ENCODE results near the gene TNFRSF14.

TNFRSF14 gene

DNA sequence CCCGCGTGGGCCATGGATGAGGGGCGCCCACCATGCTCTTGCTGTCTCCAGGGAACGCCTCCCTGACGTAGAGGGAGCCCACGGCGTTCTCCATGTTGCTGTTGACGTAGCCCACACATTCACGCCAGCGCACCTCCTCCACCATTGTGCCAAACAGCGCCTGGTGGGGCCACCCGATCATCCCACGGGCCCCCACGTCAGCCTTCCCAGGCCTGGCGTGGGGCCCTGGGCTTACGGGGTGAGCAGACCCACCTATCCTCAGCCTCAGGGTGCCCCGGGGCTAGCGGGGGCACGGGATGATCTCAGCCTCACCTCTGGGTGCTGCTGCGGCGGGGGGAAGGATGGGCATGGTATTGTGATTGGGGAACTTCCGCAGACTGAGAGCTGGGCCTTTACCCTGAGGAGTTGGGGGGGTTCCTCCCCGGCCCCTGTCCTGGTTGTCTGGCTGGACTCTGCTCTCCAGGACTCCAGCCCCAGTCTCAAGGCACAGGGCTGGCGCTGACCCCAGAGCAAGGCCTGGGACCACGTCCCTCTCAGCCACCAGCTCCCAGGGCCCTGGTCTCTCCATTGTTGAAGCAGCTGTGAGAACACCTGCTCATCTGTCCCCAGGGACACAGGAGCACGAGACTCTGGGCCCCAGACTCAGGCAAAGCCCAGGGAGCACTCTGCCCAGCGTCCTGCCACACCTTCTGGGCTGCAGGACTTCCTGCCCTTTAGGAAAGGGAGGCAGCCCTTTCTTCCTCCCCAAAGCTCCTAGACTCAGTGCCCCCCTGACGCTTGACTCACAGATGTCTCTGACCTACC, 40.6 kb downstream of the TNFRSF14 start:
- in situ Hi-C loops (cut with MboI; ENCODE audit: low sequenced_read_pairs), result loop anchor here (25.0 kb wide), 1 partner anchor 409 kb away; the partner anchor contains the start of gene FAAP20

DNA sequence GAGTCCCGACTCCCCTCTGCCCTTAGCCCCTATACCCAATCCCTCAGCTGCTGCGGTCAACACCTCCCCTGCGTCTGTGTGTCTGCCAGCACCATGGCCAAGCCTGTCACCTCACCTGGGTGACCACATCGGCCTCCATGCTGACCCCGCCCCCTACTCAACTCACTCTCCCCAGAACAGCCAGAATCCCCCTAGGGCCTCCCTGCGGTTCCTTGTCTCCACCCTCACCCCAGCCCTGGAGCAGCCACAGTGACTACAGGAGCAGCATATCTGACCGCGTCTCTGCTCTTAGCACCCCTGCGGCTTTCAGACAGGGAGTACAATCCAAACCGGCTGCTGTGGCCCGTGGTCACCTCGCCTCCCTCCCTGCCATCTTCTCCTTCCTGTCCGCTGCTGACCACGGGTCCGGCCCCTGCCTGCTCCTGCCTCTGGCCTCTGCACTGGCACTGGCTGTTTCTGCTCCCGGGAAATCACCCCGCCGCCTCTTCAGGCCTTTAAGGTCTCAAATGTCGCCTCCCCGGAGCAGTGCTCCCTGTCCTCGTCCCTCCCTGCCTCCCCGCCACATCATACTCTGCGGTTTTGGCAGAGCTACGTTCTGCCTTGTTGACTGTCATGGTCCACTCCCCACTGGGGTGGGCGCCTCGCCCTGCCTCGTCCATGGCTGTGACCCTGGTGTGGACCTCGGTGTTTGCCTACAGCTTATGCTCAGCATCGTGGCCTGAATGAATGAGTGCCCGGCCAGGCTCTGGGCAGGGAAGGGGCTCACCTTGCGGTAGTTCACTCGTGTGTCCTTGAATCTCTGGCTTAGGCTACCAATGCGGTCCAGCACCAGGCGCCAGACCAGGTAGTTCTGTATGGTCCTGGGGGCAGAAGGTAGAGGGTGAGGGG, 41.5 kb downstream of the TNFRSF14 start:
- in situ Hi-C loops (cut with MboI; ENCODE audit: low sequenced_read_pairs), result loop anchor here (25.0 kb wide), 1 partner anchor 410 kb away; the partner anchor contains the start of gene FAAP20

DNA sequence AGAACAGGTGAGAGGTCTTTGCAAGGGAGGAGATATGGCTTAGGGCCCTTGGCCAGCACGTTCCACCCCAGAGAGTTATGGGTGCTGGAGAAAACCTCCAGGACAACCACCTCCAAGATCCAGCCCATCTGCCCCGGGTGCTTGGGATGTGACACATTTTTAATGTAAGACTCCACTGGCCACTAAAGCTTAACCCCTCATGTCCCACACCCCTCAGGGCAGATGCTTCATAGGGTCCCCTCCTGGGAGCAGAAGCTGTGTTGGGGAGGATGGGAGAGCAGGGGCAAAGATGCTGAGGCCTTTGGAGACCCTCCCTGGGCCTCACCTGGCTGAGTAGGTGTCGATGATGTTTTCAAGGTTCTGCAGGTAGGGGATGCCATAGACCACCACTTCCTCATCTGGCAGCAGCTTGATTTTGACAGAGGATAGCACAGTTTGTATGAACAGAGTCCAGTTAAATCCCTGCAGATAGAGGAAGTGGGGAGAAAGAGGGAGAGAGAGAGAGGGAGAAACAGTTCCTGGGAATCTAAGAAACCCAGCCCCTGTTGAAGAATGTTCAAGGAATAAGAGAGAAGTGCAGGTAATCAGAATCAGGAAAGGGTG, 42.3 kb downstream of the TNFRSF14 start:
- in situ Hi-C loops (cut with MboI; ENCODE audit: low sequenced_read_pairs), result loop anchor here (25.0 kb wide), 1 partner anchor 411 kb away; the partner anchor contains the start of gene FAAP20

- in situ Hi-C loops (cut with MboI; ENCODE audit: low sequenced_read_pairs), result no loop called here
Observed at GRCh38 chr1:2601721-2602303, 45.6 kb downstream of the TNFRSF14 start.

GRCh38 chr1:2602311-2602835, 46.2 kb downstream of the TNFRSF14 start:
- in situ Hi-C loops (cut with MboI; ENCODE audit: low sequenced_read_pairs), result no loop called here

GRCh38 chr1:2602866-2603520, 46.8 kb downstream of the TNFRSF14 start:
- in situ Hi-C loops (cut with MboI; ENCODE audit: low sequenced_read_pairs), result no loop called here

- in situ Hi-C loops (cut with MboI; ENCODE audit: low sequenced_read_pairs), result no loop called here
Observed at GRCh38 chr1:2603521-2604155, 47.5 kb downstream of the TNFRSF14 start.

GRCh38 chr1:2604156-2604843, 48.1 kb downstream of the TNFRSF14 start:
- in situ Hi-C loops (cut with MboI; ENCODE audit: low sequenced_read_pairs), result no loop called here

DNA sequence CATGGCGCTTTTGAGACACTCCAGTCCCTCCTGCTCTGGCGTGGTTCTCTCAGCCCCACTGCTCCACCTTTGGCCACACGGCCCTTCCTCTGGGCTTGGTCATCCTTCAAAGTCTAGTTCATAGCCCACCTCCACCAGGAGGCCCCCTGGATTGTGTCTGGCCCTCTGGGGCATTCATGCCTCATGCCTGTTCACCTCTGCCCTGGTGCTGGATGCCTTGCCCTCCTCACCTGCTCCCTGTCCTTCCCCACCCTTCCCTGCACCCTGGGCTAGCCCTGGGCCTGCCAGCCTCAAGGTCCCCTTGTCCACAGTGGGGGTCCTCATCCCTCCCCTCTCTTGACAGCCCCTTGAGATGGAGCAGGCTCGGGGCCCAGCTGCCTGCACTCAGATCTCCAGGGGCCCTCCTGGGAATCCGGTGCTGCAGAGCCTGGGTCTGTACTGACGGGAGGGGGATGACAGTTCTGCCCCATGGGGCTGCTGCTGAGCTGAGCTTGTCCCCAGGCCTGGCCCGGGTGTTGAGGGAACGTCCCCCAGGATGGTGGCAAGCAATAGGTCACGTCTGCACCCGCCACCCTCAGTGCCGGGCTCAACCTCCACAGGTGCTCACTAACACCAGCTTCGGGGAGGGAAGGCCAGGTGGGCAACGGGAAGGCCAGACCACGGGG, 48.8 kb downstream of the TNFRSF14 start:
- in situ Hi-C loops (cut with MboI; ENCODE audit: low sequenced_read_pairs), result no loop called here

- in situ Hi-C loops (cut with MboI; ENCODE audit: low sequenced_read_pairs), result no loop called here
Observed at GRCh38 chr1:2605509-2606395, 49.6 kb downstream of the TNFRSF14 start.

GRCh38 chr1:2606396-2606880, 50.3 kb downstream of the TNFRSF14 start:
- in situ Hi-C loops (cut with MboI; ENCODE audit: low sequenced_read_pairs), result no loop called here

GRCh38 chr1:2606881-2607621, 50.9 kb downstream of the TNFRSF14 start:
- in situ Hi-C loops (cut with MboI; ENCODE audit: low sequenced_read_pairs), result no loop called here

- in situ Hi-C loops (cut with MboI; ENCODE audit: low sequenced_read_pairs), result no loop called here
Observed at GRCh38 chr1:2607641-2608091, 51.5 kb downstream of the TNFRSF14 start.

DNA sequence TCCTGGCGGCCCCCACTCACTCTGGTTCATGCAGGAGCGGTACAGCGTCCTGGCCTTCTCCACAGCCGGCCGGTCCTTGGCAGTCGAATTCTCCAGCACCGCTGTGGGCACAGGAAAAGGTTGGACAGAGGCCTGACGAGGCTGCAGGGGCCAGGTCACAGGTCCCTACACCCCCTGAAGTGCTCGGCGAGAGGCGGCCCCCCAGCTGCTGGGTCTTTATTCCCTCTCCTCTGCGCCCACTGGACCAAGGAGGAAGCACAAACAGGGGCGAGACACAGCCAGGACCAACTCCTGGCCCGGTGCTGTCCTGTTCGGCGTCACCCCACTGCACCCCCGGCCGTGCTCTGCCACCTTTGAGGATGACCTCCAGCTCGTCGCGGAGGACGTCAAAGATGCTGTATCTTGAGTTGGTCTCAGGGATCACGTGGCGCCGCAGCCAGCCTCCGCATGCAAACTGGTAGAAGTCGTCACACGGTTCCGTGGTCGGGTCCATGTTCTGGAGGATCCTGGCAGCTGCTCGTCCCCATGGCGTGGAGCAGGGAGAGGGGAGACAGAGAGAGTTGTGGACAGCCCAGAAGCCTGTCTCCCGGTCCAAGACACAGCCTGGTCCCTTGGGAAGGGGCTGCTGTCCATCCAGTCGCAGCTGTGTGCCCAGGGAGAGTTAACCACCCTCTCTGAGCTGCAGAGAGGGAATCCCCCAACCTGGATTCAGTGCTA, 53.3 kb downstream of the TNFRSF14 start:
- in situ Hi-C loops (cut with MboI; ENCODE audit: low sequenced_read_pairs), result no loop called here

- in situ Hi-C loops (cut with MboI; ENCODE audit: low sequenced_read_pairs), result no loop called here
Observed at GRCh38 chr1:2610036-2610959, 54.1 kb downstream of the TNFRSF14 start.

Measured in HL-60/S4 treated with retinoic acid at 250 ng/mL for 4 days and 3 days (cell line).